Thyroid gland (tissue), 4 donors: Measurements from ENCODE around the gene COL4A1. TPM values are rescaled to one million over a fixed set of nuclear protein-coding genes. Genes with fewer than 3 reads are reported as not detected.

ENCODE experiments used
- DNase-seq, 2 donors: peaks; one replicate each; pipeline ENCODE4 v3.0.0-alpha.2; 2019
- H3K27ac ChIP-seq, 3 donors: fragments of 200-600 bp; sonication (generic); 1 replicate in 2 of 3; 2 replicates in 1 of 3; pipeline ENCODE4 v1.5.1; 2016 to 2019; ENCODE audit warnings: mild to moderate bottlenecking in 1 of 3, moderate library complexity in 1 of 3
- H3K27me3 ChIP-seq: fragments of 200-600 bp; sonication (generic); one replicate; pipeline ENCODE4 v1.5.1; 2019
- H3K36me3 ChIP-seq, 2 donors: fragments of 200-600 bp; sonication (generic); one replicate each; pipeline ENCODE4 v1.5.1; 2016 to 2019
- H3K4me1 ChIP-seq, 2 donors: fragments of 200-600 bp; sonication (generic); one replicate each; pipeline ENCODE4 v1.5.1; 2017 to 2019
- H3K4me3 ChIP-seq, 3 donors: fragments of 200-600 bp; sonication (generic); replicated peaks in 1 of 3; 1 replicate in 2 of 3; 2 replicates in 1 of 3; pipeline ENCODE4 v1.5.1; 2016; ENCODE audit warnings: mild to moderate bottlenecking in 1 of 3
- H3K9me3 ChIP-seq: fragments of 200-600 bp; sonication (generic); one replicate; pipeline ENCODE4 v1.5.1; 2017
- POLR2A ChIP-seq, 2 donors: fragments of 450-650 bp; IDR thresholded peaks; one replicate each; pipeline ENCODE4 v1.6.1; 2017; ENCODE audit warnings: antibody characterized with exemption in 2 of 2, mild to moderate bottlenecking in 2 of 2, moderate library complexity in 1 of 2
- WGBS, 2 donors: methylation state at CpG; one replicate each; pipeline ENCODE4 v1.1.5; 2017; 5-methylcytosine and 5-hydroxymethylcytosine counted together
- intact Hi-C: fragments of 100-400 bp; cut with DNase I; formaldehyde crosslinking; loops from one replicate; pipeline ENCODE4 v1.15.1; 2023
- total RNA-seq, 4 donors: library from RNA; depleted of rRNA; stranded (reverse); fragments of >200 nt; gene quantifications; one replicate each; pipeline ENCODE4 v1.2.3, GENCODE V29; 2016
- TF ChIP-seq, protein P1 (sequence below), 6 experiments: fragments of 200-600 bp in 3 of 6; fragments of 450-650 bp in 3 of 6; sonication (generic) in 3 of 6; IDR thresholded peaks; one replicate each; pipeline ENCODE4 v1.5.1; 2016 to 2019; ENCODE audit warnings: antibody characterized with exemption in 6 of 6, mild to moderate bottlenecking in 2 of 6, inconsistent platforms in 1 of 6, moderate library complexity in 1 of 6

Gene COL4A1
- total RNA-seq, 4 donors from 2014 or later: 71.3 to 161 (median 112) TPM

DNA sequence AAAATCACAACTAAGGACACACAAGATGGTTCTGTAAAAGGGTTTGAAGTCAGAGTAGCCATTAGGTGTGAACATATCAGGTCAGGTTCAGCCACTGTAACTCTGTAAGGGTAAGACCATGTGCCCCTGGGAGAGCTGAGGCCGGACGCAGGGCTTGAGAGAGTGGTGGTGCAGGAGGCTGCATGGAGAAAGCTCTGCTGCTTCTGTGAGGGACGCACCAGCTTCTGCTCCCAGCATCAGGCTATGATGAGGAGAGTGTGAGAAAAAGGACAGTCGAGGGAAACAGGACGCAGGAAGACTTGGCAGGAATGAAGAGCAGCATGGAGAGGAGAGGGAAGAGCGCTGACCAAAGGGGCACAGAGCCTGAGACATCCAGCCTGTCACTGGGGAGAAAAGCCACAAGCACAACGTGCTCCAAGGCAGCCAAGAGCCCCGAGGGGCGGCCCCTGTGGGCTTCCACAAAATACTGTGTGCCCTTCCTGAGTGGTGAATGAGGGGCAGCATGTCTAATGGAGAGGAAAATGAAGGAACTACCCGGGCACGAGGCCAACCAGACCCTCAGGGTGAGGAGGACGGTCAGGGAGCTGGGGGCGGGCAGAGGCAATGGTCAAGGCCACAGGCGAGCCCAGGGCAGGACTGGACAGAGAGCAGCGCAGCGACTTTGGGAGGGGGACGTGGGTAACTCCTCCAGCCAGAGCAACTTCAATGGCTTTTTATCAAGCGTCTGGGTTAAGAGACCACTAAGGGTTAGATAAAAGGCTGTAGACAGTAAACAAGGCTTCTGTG lies 107.7 kb downstream of the COL4A1 start:
- WGBS, 2 donors: 80 to 84% methylated on average over 18 of the region's 18 CpGs
- no peak overlapping the region for H3K27ac ChIP-seq

DNA sequence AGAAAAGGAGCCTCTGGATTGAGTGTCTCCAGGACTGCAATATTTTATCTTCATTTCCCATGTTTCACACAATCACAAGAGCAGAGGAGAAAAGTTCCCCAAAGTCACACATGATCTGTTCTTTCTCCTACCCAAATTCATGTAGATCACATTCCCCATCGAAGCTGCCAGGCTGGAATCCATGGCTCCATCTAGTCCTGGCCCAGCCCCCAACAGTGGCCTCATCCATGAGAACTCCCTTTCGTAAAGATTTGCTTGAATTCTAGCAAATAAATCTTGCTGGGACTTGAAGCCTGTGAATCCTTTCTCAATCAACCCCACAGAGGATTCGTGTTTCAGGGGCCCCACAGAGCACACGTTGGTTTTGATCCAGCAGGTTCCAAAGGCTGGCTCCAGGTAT lies 109.5 kb downstream of the COL4A1 start:
- peaks cover 32 to 54% of the 10 kb centered on the region in 2 donors for H3K36me3 ChIP-seq
- 88 to 91% methylated on average over 4 of the region's 4 CpGs for WGBS, 2 donors

More for the DNA sequence above, 107.7 kb downstream of the COL4A1 start:
- Histone ChIP-seq H3K36me3 (peaks cover 15 to 37% of the 10 kb centered on the region in 2 donors), H3K27me3 (no peaks in the 10 kb centered on the region), H3K4me3 (no peak overlapping the region), H3K9me3 (no peaks in the 10 kb centered on the region), H3K4me1 (no peaks in the 10 kb centered on the region)
- TF ChIP-seq POLR2A (IDR thresholded peaks at IDR 0.05): no peak
- TF ChIP-seq, protein P1, sequence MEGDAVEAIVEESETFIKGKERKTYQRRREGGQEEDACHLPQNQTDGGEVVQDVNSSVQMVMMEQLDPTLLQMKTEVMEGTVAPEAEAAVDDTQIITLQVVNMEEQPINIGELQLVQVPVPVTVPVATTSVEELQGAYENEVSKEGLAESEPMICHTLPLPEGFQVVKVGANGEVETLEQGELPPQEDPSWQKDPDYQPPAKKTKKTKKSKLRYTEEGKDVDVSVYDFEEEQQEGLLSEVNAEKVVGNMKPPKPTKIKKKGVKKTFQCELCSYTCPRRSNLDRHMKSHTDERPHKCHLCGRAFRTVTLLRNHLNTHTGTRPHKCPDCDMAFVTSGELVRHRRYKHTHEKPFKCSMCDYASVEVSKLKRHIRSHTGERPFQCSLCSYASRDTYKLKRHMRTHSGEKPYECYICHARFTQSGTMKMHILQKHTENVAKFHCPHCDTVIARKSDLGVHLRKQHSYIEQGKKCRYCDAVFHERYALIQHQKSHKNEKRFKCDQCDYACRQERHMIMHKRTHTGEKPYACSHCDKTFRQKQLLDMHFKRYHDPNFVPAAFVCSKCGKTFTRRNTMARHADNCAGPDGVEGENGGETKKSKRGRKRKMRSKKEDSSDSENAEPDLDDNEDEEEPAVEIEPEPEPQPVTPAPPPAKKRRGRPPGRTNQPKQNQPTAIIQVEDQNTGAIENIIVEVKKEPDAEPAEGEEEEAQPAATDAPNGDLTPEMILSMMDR (IDR thresholded peaks at IDR 0.05): no peak
- DNase-seq: no peak
- intact Hi-C loops: no loop called here

DNA sequence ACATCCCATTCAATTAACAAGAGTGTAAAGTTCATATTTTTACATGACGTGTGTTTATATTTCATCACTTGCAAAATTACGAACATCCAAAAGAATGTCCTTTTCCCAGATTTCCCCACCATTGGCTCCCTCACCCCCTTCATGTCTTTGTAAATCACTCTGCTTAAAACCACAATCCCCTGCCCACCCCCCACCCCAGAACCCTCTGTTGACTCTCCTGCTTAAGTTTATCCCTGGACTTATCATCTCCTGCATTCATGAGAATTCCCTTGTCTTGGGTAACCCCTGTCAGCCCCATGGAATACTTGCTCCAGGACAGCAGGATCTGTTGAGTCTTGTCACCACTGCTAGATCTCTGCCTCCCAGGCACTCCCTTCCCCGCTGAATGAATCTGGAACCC lies 109.9 kb downstream of the COL4A1 start:
- Histone ChIP-seq H3K36me3 (peaks cover 36 to 58% of the 10 kb centered on the region in 2 donors), H3K4me3 (no peak overlapping the region), H3K27ac (no peak overlapping the region), H3K9me3 (no peaks in the 10 kb centered on the region), H3K4me1 (no peaks in the 10 kb centered on the region), H3K27me3 (no peaks in the 10 kb centered on the region)
- WGBS, 2 donors: 96 to 98% methylated on average over 3 of the region's 3 CpGs
- DNase-seq: no peak
- intact Hi-C loops: no loop called here
- TF ChIP-seq, protein P1 (IDR thresholded peaks at IDR 0.05): no peak
- TF ChIP-seq POLR2A (IDR thresholded peaks at IDR 0.05): no peak

More for the DNA sequence above, 109.5 kb downstream of the COL4A1 start:
- intact Hi-C loops: no loop called here
- Histone ChIP-seq H3K27me3 (no peaks in the 10 kb centered on the region), H3K27ac (no peak overlapping the region), H3K4me3 (no peak overlapping the region), H3K9me3 (no peaks in the 10 kb centered on the region), H3K4me1 (no peaks in the 10 kb centered on the region)
- no peak for DNase-seq
- TF ChIP-seq, protein P1 (IDR thresholded peaks at IDR 0.05): no peak
- no peak for TF ChIP-seq POLR2A (IDR thresholded peaks at IDR 0.05)

DNA sequence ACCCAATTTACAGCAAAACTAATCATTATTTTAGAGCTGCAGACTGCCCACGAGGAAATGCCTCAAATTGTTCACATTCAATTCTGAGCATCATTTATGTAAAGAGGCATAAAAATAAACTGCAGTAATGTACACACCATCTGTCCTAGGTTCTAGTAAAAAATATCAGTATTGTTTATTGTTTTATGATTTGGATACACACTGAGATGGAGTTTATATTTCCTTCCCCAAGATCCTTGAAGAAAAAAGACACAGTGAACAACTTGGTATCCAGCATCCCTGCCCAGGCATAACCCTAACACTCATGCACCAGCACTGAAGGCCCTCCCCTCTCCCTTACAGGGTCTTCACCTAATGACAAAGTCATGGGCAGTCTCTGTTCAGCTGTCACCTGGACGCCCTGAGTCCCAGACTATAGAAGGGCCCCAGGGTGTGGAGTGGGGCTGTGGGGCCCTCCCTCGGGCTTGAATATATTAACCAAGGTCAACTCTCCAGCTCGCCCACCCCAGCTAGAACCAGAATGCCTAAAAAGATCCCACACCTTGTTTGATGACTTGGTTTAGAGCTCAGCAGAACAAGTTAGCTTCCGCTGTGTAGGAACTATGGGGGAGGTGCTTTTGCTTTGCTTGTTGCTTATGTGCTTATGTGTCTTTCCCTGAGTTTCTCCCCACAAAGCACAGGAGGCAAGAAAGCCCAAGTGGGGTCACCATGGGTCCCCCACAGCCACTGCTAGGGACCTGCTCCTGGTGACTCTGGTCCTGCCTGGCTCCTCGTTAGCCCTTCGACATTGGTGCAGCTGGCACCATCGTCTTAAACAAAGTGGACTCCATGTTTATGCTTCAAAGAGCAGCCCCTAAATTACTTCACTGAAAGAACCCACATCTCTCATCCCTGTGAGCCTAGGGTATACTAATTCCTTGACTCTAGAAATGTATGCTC lies 111.1 kb downstream of the COL4A1 start:
- H3K4me3 ChIP-seq: no peak overlapping the region
- no peaks in the 10 kb centered on the region for H3K9me3 ChIP-seq
- intact Hi-C loops: no loop called here
- no peaks in the 10 kb centered on the region for H3K4me1 ChIP-seq
- WGBS, 2 donors: 72 to 82% methylated on average over 8 of the region's 8 CpGs
- H3K27me3 ChIP-seq: no peaks in the 10 kb centered on the region
- no peak overlapping the region for H3K27ac ChIP-seq
- H3K36me3 ChIP-seq: peaks cover 41 to 57% of the 10 kb centered on the region in 2 donors
- TF ChIP-seq, protein P1 (IDR thresholded peaks at IDR 0.05): no peak
- TF ChIP-seq POLR2A (IDR thresholded peaks at IDR 0.05): no peak
- no peak for DNase-seq
